PC-9 (cell line): ENCODE data around the gene NFATC4. TPM values are rescaled to one million over a fixed set of nuclear protein-coding genes. Genes with fewer than 3 reads are reported as not detected.
"Not testable (repeated sequence)": the region's sequence is repeated elsewhere in the genome, so short reads cannot be mapped to it uniquely, and the experiment has no call there.

Experiments
- BruUV-seq: library from RNA; stranded (reverse); fragments of 400-500 nt; replicated peaks from 2 replicates; lab custom pipeline; 2021; lab: Mats Ljungman, UMichigan
- CTCF ChIA-PET: fragments of 300-600 bp; sonication (Branson Sonifier 250); formaldehyde crosslinking; loops from one replicate; lab custom pipeline; 2022; ENCODE audit warnings: antibody characterized with exemption; lab: Charles Lee
- POLR2A ChIA-PET: fragments of 300-600 bp; sonication (Branson Sonifier 250); formaldehyde crosslinking; loops from one replicate; lab custom pipeline; 2022; ENCODE audit warnings: antibody characterized with exemption; ENCODE audit not compliant: unreplicated experiment; lab: Charles Lee
- DNase-seq, 2 experiments: peaks; one replicate each; pipeline versions ENCODE4 v3.0.0 to v3.0.0-alpha.2; 2015 to 2022; ENCODE audit warnings: mixed read lengths in 1 of 2
- H2AFZ ChIP-seq: fragments of 200-600 bp; sonication (generic); 2 replicates; pipeline ENCODE4 v1.8.1; 2017; ENCODE audit warnings: antibody characterized with exemption
- H3F3A ChIP-seq: fragments of 200-600 bp; sonication (generic); 2 replicates; pipeline ENCODE4 v1.8.1; 2017; ENCODE audit warnings: antibody characterized with exemption, mild to moderate bottlenecking, low read depth; ENCODE audit not compliant: insufficient read depth
- H3K27ac ChIP-seq: fragments of 200-600 bp; sonication (generic); 2 replicates; pipeline ENCODE4 v1.6.1; 2016; ENCODE audit warnings: mixed run types
- H3K27me3 ChIP-seq: fragments of 200-600 bp; sonication (generic); 2 replicates; pipeline ENCODE4 v1.6.1; 2016; ENCODE audit warnings: low read depth, mixed run types; ENCODE audit not compliant: insufficient read depth
- H3K36me3 ChIP-seq: fragments of 200-600 bp; sonication (generic); 2 replicates; pipeline ENCODE4 v1.6.1; 2016; ENCODE audit warnings: low read depth, mixed run types
- H3K4me1 ChIP-seq: fragments of 200-600 bp; sonication (generic); replicated peaks from 2 replicates; pipeline ENCODE4 v1.6.1; 2016; ENCODE audit warnings: mixed run types; ENCODE audit not compliant: insufficient read depth
- H3K4me2 ChIP-seq: fragments of 200-600 bp; sonication (generic); 2 replicates; pipeline ENCODE4 v1.6.1; 2017; ENCODE audit warnings: mixed run types
- H3K4me3 ChIP-seq: fragments of 200-600 bp; sonication (generic); 2 replicates; pipeline ENCODE4 v1.6.1; 2016; ENCODE audit warnings: mixed run types
- H3K79me2 ChIP-seq: fragments of 200-600 bp; sonication (generic); 2 replicates; pipeline ENCODE4 v1.6.1; 2017; ENCODE audit warnings: low read depth, mixed run types
- H3K9me2 ChIP-seq: fragments of 200-600 bp; sonication (generic); 2 replicates; pipeline ENCODE4 v1.8.1; 2017; ENCODE audit warnings: mild to moderate bottlenecking; ENCODE audit not compliant: insufficient read depth
- H3K9me3 ChIP-seq: fragments of 200-600 bp; sonication (generic); 2 replicates; pipeline ENCODE4 v1.8.1; 2016; ENCODE audit warnings: low read depth; ENCODE audit not compliant: insufficient read depth
- H4K20me1 ChIP-seq: fragments of 200-600 bp; sonication (generic); 2 replicates; pipeline ENCODE4 v1.8.1; 2017; ENCODE audit not compliant: insufficient read depth
- EZH2 ChIP-seq: fragments of 200-600 bp; sonication (generic); IDR thresholded peaks from 2 replicates; pipeline ENCODE4 v1.8.0; 2017; ENCODE audit warnings: antibody characterized with exemption, low read depth
- intact Hi-C: fragments of 100-400 bp; cut with micrococcal nuclease; formaldehyde crosslinking; loops from one replicate; pipeline ENCODE4 v1.10.0; 2022; ENCODE audit not compliant: unreplicated experiment
- total RNA-seq: library from RNA; stranded (reverse); gene quantifications from 2 replicates; pipeline ENCODE4 v1.2.3, GENCODE V29; 2021
- TF ChIP-seq, protein P1 (sequence below): fragments of 200-600 bp; sonication (generic); conservative IDR thresholded peaks from 2 replicates; pipeline ENCODE4 v1.6.1; 2017; ENCODE audit warnings: mixed run types, antibody characterized with exemption, mild to moderate bottlenecking, moderate library complexity

Gene NFATC4
- total RNA-seq, 1 experiment from 2014 or later: 48.3 TPM

- ChIA-PET CTCF (no interaction called here), POLR2A (no interaction called here)
- H3K4me3 ChIP-seq: no peak overlapping the region
- H3K4me1 ChIP-seq: no peaks in the 10 kb centered on the region
- no peaks in the 10 kb centered on the region for H3K36me3 ChIP-seq
- no peaks in the 10 kb centered on the region for H3K9me3 ChIP-seq
- no peak overlapping the region for H3K27ac ChIP-seq
- H3K79me2 ChIP-seq: no peaks in the 10 kb centered on the region
- no peaks in the 10 kb centered on the region for H3K9me2 ChIP-seq
- no peak overlapping the region for H3K4me2 ChIP-seq
- H2AFZ ChIP-seq: no peak overlapping the region
- H3K27me3 ChIP-seq: no peaks in the 10 kb centered on the region
- no peak for DNase-seq
- intact Hi-C loops: no loop called here
- TF ChIP-seq, protein P1, sequence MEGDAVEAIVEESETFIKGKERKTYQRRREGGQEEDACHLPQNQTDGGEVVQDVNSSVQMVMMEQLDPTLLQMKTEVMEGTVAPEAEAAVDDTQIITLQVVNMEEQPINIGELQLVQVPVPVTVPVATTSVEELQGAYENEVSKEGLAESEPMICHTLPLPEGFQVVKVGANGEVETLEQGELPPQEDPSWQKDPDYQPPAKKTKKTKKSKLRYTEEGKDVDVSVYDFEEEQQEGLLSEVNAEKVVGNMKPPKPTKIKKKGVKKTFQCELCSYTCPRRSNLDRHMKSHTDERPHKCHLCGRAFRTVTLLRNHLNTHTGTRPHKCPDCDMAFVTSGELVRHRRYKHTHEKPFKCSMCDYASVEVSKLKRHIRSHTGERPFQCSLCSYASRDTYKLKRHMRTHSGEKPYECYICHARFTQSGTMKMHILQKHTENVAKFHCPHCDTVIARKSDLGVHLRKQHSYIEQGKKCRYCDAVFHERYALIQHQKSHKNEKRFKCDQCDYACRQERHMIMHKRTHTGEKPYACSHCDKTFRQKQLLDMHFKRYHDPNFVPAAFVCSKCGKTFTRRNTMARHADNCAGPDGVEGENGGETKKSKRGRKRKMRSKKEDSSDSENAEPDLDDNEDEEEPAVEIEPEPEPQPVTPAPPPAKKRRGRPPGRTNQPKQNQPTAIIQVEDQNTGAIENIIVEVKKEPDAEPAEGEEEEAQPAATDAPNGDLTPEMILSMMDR: no peak
- TF ChIP-seq EZH2: no peak
- H3F3A ChIP-seq: no peaks in the 10 kb centered on the region
- no peaks in the 10 kb centered on the region for H4K20me1 ChIP-seq
- BruUV-seq: no TSS peak
Observed at GRCh38 chr14:24325963-24326362, 42.0 kb upstream of the NFATC4 start.

DNA sequence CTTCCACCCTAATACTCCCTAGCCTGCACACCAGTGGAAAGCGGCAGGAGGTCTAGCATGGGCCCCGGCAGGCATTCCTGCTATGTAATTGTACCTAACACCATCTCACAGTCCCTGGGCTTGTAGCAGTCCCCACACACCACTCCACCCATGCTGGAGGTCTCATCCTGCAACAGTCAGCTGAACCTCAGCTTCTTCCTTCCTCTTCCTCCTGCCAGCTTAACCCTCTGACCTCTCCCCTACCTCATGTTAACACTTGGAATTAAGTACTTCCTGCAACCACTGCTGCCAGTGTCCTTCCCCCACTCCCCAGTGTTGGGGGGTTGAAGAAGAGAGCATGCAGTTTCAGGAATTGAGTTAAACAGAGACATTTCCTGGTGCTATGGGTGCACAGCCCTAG, 40.7 kb upstream of the NFATC4 start:
- Histone ChIP-seq H3K27ac (no peak overlapping the region), H3K79me2 (no peaks in the 10 kb centered on the region), H4K20me1 (no peaks in the 10 kb centered on the region), H3K4me1 (no peaks in the 10 kb centered on the region), H3K4me3 (no peak overlapping the region), H3K9me2 (no peaks in the 10 kb centered on the region), H3K36me3 (no peaks in the 10 kb centered on the region), H3K27me3 (no peaks in the 10 kb centered on the region), H2AFZ (no peak overlapping the region), H3K9me3 (no peaks in the 10 kb centered on the region), H3K4me2 (no peak overlapping the region), H3F3A (no peaks in the 10 kb centered on the region)
- TF ChIP-seq EZH2: no peak
- TF ChIP-seq, protein P1: no peak
- BruUV-seq: no TSS peak
- ChIA-PET POLR2A (interaction anchor here (0.7 kb wide), 1 partner anchor 25 kb away, joined by 4 read pairs; no protein-coding TSS in a partner anchor), CTCF (interaction anchor here (0.6 kb wide), 1 partner anchor 86 kb away, joined by 6 read pairs; no protein-coding TSS in a partner anchor)
- intact Hi-C loops: no loop called here
- DNase-seq: no peak

DNA sequence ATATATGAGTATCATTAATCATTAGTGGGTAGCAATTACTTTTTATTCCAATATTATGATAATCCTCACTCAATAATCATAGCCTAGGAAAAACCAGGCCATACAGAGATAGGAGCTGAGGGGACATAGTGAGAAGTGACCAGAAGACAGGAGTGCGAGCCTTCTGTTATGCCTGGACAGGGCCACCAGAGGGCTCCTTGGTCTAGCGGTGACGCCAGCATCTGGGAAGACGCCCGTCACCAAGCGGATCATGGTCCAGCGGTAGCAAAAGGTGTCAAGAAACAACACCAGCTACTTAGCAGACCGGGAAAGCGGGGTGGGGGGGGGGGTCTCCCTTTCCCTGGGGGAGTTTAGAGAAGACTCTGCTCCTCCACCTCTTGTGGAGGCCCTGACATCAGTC, 40.1 kb upstream of the NFATC4 start:
- TF ChIP-seq, protein P1: peak; percentile 67
- H3K27ac ChIP-seq, H3K4me2 ChIP-seq, H3K4me3 ChIP-seq, H3K36me3 ChIP-seq, BruUV-seq, H3K27me3 ChIP-seq, H3K9me2 ChIP-seq, intact Hi-C loops, H3K4me1 ChIP-seq, H2AFZ ChIP-seq, H4K20me1 ChIP-seq, H3K79me2 ChIP-seq, H3F3A ChIP-seq, H3K9me3 ChIP-seq: not testable (repeated sequence)
- ChIA-PET POLR2A (interaction anchor here (0.6 to 0.7 kb wide), 2 partner anchors 25 to 163 kb away, joined by 3 to 4 read pairs; no protein-coding TSS in a partner anchor), CTCF (interaction anchor here (0.6 kb wide), 1 partner anchor 86 kb away, joined by 6 read pairs; no protein-coding TSS in a partner anchor)
- DNase-seq: peak in 1 of 2 experiments; percentile 37
